Body of pancreas (tissue), 4 donors: ENCODE results near the gene WDFY4. TPM values are rescaled to one million over a fixed set of nuclear protein-coding genes. Genes with fewer than 3 reads are reported as not detected.

Source experiments
- ATAC-seq: fragments of 150-250 bp; one replicate; pipeline ENCODE4 v1.9.1; 2016
- DNase-seq, 4 donors: peaks; one replicate each; pipeline ENCODE4 v3.0.0-alpha.2; 2019
- H3K27ac ChIP-seq, 4 donors: fragments of 200-600 bp; sonication (generic); 1 replicate in 3 of 4; 2 replicates in 1 of 4; pipeline versions ENCODE4 v1.5.1 to v1.6.1; 2016 to 2019; ENCODE audit warnings: mild to moderate bottlenecking in 1 of 4, mixed read lengths in 1 of 4, moderate library complexity in 1 of 4
- H3K27me3 ChIP-seq, 2 donors: fragments of 200-600 bp; sonication (generic); one replicate each; pipeline ENCODE4 v1.6.0; 2016; ENCODE audit warnings: mild to moderate bottlenecking in 1 of 2
- H3K36me3 ChIP-seq, 2 donors: fragments of 200-600 bp; sonication (generic); replicated peaks in 1 of 2; 2 replicates each; pipeline ENCODE4 v1.5.1; 2016; ENCODE audit warnings: low read depth in 2 of 2; ENCODE audit not compliant: insufficient read depth in 1 of 2
- H3K4me1 ChIP-seq: fragments of 200-600 bp; sonication (generic); one replicate; pipeline ENCODE4 v1.6.0; 2016
- H3K4me3 ChIP-seq, 2 donors: fragments of 200-600 bp; sonication (generic); 1 replicate in 1 of 2; 2 replicates in 1 of 2; pipeline ENCODE4 v1.5.1; 2016 to 2019
- H3K9me3 ChIP-seq, 3 donors: fragments of 200-600 bp; sonication (generic); 1 replicate in 2 of 3; 2 replicates in 1 of 3; pipeline ENCODE4 v1.5.1; 2016
- POLR2A ChIP-seq, 3 donors: fragments of 450-650 bp; IDR thresholded peaks; one replicate each; pipeline ENCODE4 v1.6.1; 2016; ENCODE audit warnings: antibody characterized with exemption in 3 of 3, mild to moderate bottlenecking in 2 of 3
- WGBS, 2 donors: methylation state at CpG; one replicate each; pipeline ENCODE4 v1.1.5; 2017; 5-methylcytosine and 5-hydroxymethylcytosine counted together
- intact Hi-C: fragments of 100-400 bp; cut with DNase I; formaldehyde crosslinking; loops from one replicate; pipeline ENCODE4 v1.15.1; 2023
- total RNA-seq, 2 donors: library from RNA; depleted of rRNA; stranded (reverse); fragments of >200 nt; gene quantifications; one replicate each; pipeline ENCODE4 v1.1.0, GENCODE V29; 2016
- TF ChIP-seq, protein P1 (sequence below), 7 experiments: fragments of 450-650 bp in 4 of 7; fragments of 200-600 bp in 3 of 7; sonication (generic) in 3 of 7; IDR thresholded peaks; one replicate each; pipeline ENCODE4 v1.5.1; 2016 to 2019; ENCODE audit warnings: antibody characterized with exemption in 7 of 7

WDFY4 gene
- total RNA-seq, 2 donors from 2014 or later, result 0.66 to 2.3 TPM

DNA sequence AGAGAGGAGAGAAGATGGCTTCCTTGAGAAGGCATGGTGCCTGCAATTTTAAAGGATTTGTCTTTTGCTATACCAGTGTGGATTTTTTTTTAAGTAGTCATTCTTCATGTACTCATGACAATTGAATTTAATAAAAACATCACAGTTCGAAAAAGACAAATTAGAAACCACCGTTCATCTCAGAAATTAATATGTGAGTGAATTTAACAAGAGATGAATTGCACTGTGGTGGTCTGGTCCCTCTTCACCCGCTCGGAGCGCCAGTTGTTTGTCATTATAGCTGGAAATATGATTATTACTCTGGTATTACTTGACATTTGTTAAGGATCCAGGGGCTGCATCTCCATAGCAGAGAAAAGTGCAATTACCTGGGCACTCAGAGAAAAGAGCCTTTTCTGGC lies 163.0 kb downstream of the WDFY4 start:
- Histone ChIP-seq H3K4me3 (no peak overlapping the region), H3K4me1 (no peaks in the 10 kb centered on the region), H3K27ac (no peak overlapping the region), H3K9me3 (no peaks in the 10 kb centered on the region), H3K27me3 (no peaks in the 10 kb centered on the region), H3K36me3 (no peaks in the 10 kb centered on the region)
- intact Hi-C loops, result no loop called here
- 66 to 85% methylated on average over 5 of the region's 5 CpGs for WGBS, 2 donors
- DNase-seq (no peak), ATAC-seq (no peak)
- TF ChIP-seq, protein P1, sequence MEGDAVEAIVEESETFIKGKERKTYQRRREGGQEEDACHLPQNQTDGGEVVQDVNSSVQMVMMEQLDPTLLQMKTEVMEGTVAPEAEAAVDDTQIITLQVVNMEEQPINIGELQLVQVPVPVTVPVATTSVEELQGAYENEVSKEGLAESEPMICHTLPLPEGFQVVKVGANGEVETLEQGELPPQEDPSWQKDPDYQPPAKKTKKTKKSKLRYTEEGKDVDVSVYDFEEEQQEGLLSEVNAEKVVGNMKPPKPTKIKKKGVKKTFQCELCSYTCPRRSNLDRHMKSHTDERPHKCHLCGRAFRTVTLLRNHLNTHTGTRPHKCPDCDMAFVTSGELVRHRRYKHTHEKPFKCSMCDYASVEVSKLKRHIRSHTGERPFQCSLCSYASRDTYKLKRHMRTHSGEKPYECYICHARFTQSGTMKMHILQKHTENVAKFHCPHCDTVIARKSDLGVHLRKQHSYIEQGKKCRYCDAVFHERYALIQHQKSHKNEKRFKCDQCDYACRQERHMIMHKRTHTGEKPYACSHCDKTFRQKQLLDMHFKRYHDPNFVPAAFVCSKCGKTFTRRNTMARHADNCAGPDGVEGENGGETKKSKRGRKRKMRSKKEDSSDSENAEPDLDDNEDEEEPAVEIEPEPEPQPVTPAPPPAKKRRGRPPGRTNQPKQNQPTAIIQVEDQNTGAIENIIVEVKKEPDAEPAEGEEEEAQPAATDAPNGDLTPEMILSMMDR (IDR thresholded peaks at IDR 0.05), result no peak
- no peak for TF ChIP-seq POLR2A (IDR thresholded peaks at IDR 0.05)

DNA sequence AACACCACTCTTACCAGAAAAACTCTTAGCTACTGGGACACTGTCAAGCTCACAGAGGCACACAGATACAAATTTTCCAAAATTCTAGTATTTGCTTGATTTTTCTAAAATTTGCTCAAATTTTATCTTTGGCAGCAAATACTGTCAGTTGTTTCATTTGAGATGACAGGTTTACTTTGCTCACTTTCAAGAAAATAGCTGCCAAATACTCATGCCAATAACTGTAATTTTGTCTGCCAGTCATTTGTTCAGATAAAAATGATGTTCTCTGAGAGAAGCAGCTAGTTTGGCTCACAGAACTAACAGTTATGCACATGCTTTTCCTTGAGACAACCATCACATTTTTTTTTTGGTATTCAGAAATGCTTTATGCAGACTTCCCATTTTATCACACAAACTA lies 172.2 kb downstream of the WDFY4 start:
- no peaks in the 10 kb centered on the region for H3K36me3 ChIP-seq
- no peaks in the 10 kb centered on the region for H3K27me3 ChIP-seq
- no peaks in the 10 kb centered on the region for H3K4me1 ChIP-seq
- intact Hi-C loops, result no loop called here
- no peak for DNase-seq
- no peak overlapping the region for H3K27ac ChIP-seq
- H3K4me3 ChIP-seq, result no peak overlapping the region
- TF ChIP-seq, protein P1 (IDR thresholded peaks at IDR 0.05), result no peak
- no peak for TF ChIP-seq POLR2A (IDR thresholded peaks at IDR 0.05)
- H3K9me3 ChIP-seq, result no peaks in the 10 kb centered on the region
- ATAC-seq, result no peak

DNA sequence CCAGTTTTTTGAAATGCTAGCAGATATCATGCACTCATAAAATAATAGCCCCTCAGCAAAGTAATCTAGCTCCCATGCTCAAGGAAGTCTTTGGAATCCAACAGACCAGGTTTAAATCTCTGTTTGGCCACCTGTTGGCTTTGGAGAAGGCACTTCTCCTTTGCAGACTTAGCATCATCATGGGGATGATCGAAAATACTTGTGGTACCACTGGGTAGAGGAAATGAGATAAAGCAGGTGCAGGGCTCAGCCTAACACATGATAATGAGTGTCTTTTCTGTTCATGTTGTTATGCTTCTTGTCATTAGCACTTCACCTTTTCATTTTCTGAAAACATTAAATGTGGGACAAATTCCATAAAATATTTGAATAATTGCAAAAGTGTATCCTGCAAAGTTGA lies 187.6 kb downstream of the WDFY4 start:
- Histone ChIP-seq H3K36me3 (no peaks in the 10 kb centered on the region), H3K27me3 (no peaks in the 10 kb centered on the region), H3K9me3 (no peaks in the 10 kb centered on the region), H3K4me3 (no peak overlapping the region), H3K27ac (no peak overlapping the region), H3K4me1 (no peaks in the 10 kb centered on the region)
- DNase-seq, result no peak
- no peak for ATAC-seq
- WGBS, 2 donors, result 61 to 64% methylated on average over 1 of the region's 1 CpG
- intact Hi-C loops, result no loop called here
- no peak for TF ChIP-seq POLR2A (IDR thresholded peaks at IDR 0.05)
- TF ChIP-seq, protein P1 (IDR thresholded peaks at IDR 0.05), result no peak

DNA sequence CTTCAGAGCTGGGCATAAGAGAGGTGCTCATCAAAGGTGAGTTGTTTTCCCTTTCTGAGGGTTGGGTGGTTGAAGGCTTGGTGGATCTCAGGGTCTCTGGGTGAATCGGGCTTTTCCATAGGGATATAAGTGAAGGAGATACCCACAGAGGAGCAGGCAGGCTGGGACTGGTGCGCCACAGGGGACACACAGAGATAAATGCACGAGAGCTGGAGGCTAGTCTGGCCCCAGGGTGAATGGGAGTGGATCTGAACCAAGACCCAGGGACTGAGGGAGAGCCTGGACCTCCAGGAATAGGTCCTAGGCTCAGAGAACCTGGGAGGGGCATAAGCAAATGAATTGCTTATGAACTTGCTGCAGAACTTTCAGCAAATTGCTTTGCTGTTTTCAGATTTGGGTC lies 193.4 kb downstream of the WDFY4 start:
- intact Hi-C loops, result no loop called here
- Histone ChIP-seq H3K4me1 (no peaks in the 10 kb centered on the region), H3K36me3 (no peaks in the 10 kb centered on the region), H3K27ac (no peak overlapping the region), H3K27me3 (no peaks in the 10 kb centered on the region), H3K4me3 (no peak overlapping the region), H3K9me3 (no peaks in the 10 kb centered on the region)
- ATAC-seq (no peak), DNase-seq (no peak)
- WGBS, 2 donors, result 62 to 72% methylated on average over 3 of the region's 3 CpGs
- TF ChIP-seq, protein P1 (IDR thresholded peaks at IDR 0.05), result no peak
- TF ChIP-seq POLR2A (IDR thresholded peaks at IDR 0.05), result no peak

DNA sequence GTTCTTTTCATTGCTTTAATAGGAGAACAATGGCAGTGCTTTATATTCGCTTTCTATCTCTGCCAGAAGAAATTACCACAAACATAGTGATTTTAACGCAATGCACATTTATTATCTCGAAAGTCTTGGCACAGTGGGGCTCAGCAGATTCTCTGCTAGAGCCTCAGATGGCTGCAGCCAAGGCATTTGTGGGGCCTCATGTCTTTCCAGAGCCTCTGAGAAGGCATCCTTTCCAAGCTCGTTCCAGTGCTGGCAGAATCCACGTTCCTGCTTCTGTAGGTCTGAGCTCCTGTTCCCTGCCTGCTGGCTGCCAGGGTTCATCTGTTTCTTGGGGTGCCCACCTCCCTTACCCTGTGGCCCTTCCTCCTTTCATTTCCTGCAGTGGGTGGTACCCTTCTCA lies 194.8 kb downstream of the WDFY4 start:
- Histone ChIP-seq H3K27me3 (no peaks in the 10 kb centered on the region), H3K9me3 (no peaks in the 10 kb centered on the region), H3K36me3 (no peaks in the 10 kb centered on the region), H3K4me1 (no peaks in the 10 kb centered on the region), H3K4me3 (no peak overlapping the region), H3K27ac (no peak overlapping the region)
- intact Hi-C loops, result no loop called here
- ATAC-seq (no peak), DNase-seq (no peak)
- no peak for TF ChIP-seq POLR2A (IDR thresholded peaks at IDR 0.05)
- TF ChIP-seq, protein P1 (IDR thresholded peaks at IDR 0.05), result no peak
- 56 to 82% methylated on average over 5 of the region's 5 CpGs for WGBS, 2 donors
